Hair follicular keratinocyte (primary cell): ENCODE results near the gene SYCP2. TPM values are rescaled to one million over a fixed set of nuclear protein-coding genes. Genes with fewer than 3 reads are reported as not detected.

Experiments
- total RNA-seq: library from RNA; depleted of rRNA; stranded (reverse); fragments of >200 nt; gene quantifications from 2 replicates; pipeline ENCODE4 v1.2.3, GENCODE V29; 2015

The SYCP2 gene
- 0.04 and 0.16 TPM in 2 replicates for total RNA-seq

GRCh38 chr20:59933296-59933848 lies at the start of gene SYCP2:
Gene SYCP2, minus strand, starts transcription at chr20:59933637. Its CDS starts 11,224 bp downstream, at chr20:59922413.

GRCh38 chr20:59958123-59958522 lies 24.7 kb upstream of the SYCP2 start, which contains the start of gene CDH26:
Gene CDH26, plus strand, starts transcription at chr20:59958423. Its CDS starts 304 bp downstream, at chr20:59958727.

GRCh38 chr20:59940129-59940955 lies 6.9 kb upstream of the SYCP2 start, which contains the start of the genes FAM217B and PPP1R3D:
Gene FAM217B, plus strand, starts transcription at chr20:59940389. Its CDS starts 3,555 bp downstream, at chr20:59943944.
Gene PPP1R3D, minus strand, starts transcription at chr20:59940305. Its CDS starts 374 bp downstream, at chr20:59939931.

Other genes starting within 250 kb of the SYCP2 start
- gene PPP1R3D, start 6.7 kb upstream of the SYCP2 start, total RNA-seq = 6.1 and 6.2 TPM in 2 replicates
- 6.3 and 8.0 TPM in 2 replicates for gene FAM217B, start 6.8 kb upstream of the SYCP2 start, total RNA-seq
- gene CDH26, start 24.8 kb upstream of the SYCP2 start, total RNA-seq = 0.47 and 1.2 TPM in 2 replicates